ENCODE measurements around the gene SH3TC1. TPM values are rescaled to one million over a fixed set of nuclear protein-coding genes. Genes with fewer than 3 reads are reported as not detected.

SH3TC1 gene
- polyA plus RNA-seq, 3 donors, result 36.9 to 85.7 (median 41.9) TPM

DNA sequence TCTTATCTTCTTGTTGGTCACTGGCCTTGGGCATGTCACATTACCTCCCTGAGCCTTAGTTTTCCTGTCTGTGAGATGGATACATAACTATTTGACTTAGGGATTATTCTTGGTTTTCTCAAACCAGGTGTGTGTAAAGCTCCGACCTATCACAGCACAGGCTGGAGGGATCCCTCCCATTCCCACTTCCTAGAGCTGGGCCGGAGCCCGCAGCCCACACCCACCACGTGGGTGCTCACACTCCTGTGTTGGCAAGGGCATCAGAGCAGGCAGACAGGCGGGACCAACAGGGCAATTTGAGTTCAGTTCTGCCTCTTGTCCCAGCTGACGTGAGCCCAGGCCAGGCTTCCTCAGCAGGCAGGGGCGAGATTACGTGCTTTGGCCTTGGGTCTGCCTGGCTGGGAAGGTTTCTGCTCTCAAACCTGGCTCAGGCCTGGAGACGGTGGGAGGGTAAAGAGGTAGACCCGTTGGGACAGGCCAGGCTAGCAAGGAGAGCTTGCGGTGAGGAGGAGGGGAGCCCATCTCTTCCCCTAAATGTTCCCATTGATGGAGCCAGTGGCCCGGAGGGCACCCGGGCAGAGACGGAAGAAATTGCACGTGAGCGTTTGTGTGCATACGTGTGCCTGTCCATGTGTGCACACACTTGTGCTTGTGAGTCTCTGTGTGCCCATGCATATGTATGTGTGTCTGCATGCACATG lies 734 bp upstream of the SH3TC1 start:
- peaks cover 4 to 9% (median 4%) of the 10 kb centered on the region in 3 donors for H3K27me3 Mint-ChIP-seq (ENCODE audit: low read depth in 3 of 3)
- H2AFZ ChIP-seq (ENCODE audit: insufficient read depth, low read depth, low read length, poor library complexity, severe bottlenecking), result peak overlapping the region; percentile 26
- peaks cover 14 to 16% of the 10 kb centered on the region in 2 donors for H3K36me3 Mint-ChIP-seq
- no peak for TF ChIP-seq CTCF (IDR thresholded peaks at IDR 0.05)
- H3K4me1 ChIP-seq (ENCODE audit: control insufficient read depth in 1 of 2, insufficient read depth in 2 of 2, low read length in 2 of 2), result peaks cover 57 to 70% of the 10 kb centered on the region in 2 donors
- no peaks in the 10 kb centered on the region for H3K27me3 ChIP-seq (ENCODE audit: control insufficient read depth in 2 of 2, insufficient read depth in 2 of 2, low read length in 2 of 2)
- peak overlapping the region; percentile 95 to 96 for H3K4me3 Mint-ChIP-seq
- peaks cover 31% of the 10 kb centered on the region for H4K20me1 ChIP-seq (ENCODE audit: insufficient read depth, low read length)
- H3K9ac ChIP-seq (ENCODE audit: insufficient read depth, low read length, poor library complexity, severe bottlenecking), result peak overlapping the region; percentile 96
- H3K27ac Mint-ChIP-seq, result peak overlapping the region; percentile 92 to 99 (median 97)
- peak overlapping the region; percentile 93 for H3K4me2 ChIP-seq (replicated peaks; ENCODE audit: extremely low read depth, low read length, poor library complexity, severe bottlenecking)
- no peaks in the 10 kb centered on the region for H3K9me3 ChIP-seq (replicated peaks in 1 of 2; ENCODE audit: control insufficient read depth in 1 of 2, insufficient read depth in 1 of 2, low read length in 2 of 2)
- peak overlapping the region; percentile 96 to 97 for H3K27ac ChIP-seq (ENCODE audit: low read depth in 1 of 2, low read length in 2 of 2)
- intact Hi-C loops (cut with micrococcal nuclease), result loop anchor here in 1 of 2 donors (5.0 kb wide), 1 partner anchor 41 kb away; the partner anchor contains the start of gene ABLIM2
- peaks cover 0 to 1% of the 10 kb centered on the region in 2 donors for H3K36me3 ChIP-seq (replicated peaks in 1 of 2; ENCODE audit: control insufficient read depth in 1 of 2, insufficient read depth in 2 of 2, low read length in 2 of 2)
- H3K4me3 ChIP-seq (replicated peaks in 1 of 3; ENCODE audit: low read depth in 2 of 3, low read length in 3 of 3), result peak overlapping the region in 1 of 3 experiments; percentile 94
- H3K4me1 Mint-ChIP-seq, result peaks cover 50% of the 10 kb centered on the region
- 12% methylated on average over 12 of the region's 17 CpGs for whole genome bisulfite sequencing (ENCODE audit: insufficient coverage)
- H3K9me3 Mint-ChIP-seq, result peaks cover 0 to 4% (median 0%) of the 10 kb centered on the region in 7 donors
- peaks cover 42% of the 10 kb centered on the region for H3K79me2 ChIP-seq (ENCODE audit: insufficient read depth, low read length)
- DNase-seq, result peak in 2 of 3 donors; percentile 22 to 37

DNA sequence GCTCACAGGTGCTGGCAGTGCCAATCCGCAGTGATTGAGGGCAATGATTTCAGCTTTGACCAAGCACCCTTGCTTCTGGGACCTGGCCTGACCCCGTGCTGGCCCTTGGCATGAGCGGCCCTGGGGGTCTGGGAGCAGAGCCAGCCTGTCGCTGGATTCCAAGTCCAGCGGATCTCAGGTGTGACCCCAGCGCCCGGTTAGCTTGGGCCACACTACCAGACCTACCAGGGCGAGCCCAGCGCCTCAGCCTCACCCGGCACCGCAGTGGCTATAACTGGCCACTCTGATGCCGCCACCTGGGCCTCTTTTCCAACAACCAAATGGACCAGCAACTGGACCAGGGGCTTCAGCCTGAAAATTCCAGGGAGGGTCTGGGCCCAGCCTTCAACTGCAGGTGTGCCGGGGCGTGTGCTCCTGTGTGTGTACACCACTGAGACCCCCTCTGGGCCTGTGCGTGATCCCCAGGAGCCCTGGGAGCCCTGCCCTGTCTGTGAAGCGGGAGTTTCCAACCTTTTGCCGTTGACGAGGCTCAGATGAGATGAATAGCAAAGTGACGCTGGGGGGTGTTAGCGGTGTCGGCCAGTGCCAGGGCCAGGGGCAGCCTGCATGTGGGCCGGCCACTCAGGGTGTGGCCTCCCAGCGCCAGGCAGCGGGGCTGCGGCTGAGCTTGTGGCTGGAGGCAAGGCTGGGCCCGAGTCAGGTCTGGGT lies 658 bp downstream of the SH3TC1 start:
- H3K27me3 ChIP-seq (ENCODE audit: control insufficient read depth in 2 of 2, insufficient read depth in 2 of 2, low read length in 2 of 2), result no peaks in the 10 kb centered on the region
- H3K9me3 ChIP-seq (replicated peaks in 1 of 2; ENCODE audit: control insufficient read depth in 1 of 2, insufficient read depth in 1 of 2, low read length in 2 of 2), result no peaks in the 10 kb centered on the region
- peak overlapping the region; percentile 96 to 97 for H3K27ac ChIP-seq (ENCODE audit: low read depth in 1 of 2, low read length in 2 of 2)
- Mint-ChIP-seq H3K27me3 (ENCODE audit: low read depth in 3 of 3) (peaks cover 4 to 8% (median 4%) of the 10 kb centered on the region in 3 donors), H3K9me3 (peaks cover 0 to 4% (median 0%) of the 10 kb centered on the region in 7 donors), H3K36me3 (peaks cover 24 to 30% of the 10 kb centered on the region in 2 donors), H3K4me3 (peak overlapping the region; percentile 95 to 96), H3K27ac (peak overlapping the region; percentile 95 to 99 (median 97)), H3K4me1 (peaks cover 62% of the 10 kb centered on the region)
- 5% methylated on average over 26 of the region's 26 CpGs for WGBS (ENCODE audit: insufficient coverage)
- intact Hi-C loops (cut with micrococcal nuclease), result loop anchor here (1.0 to 5.0 kb wide), 2 partner anchors 8 to 42 kb away; partner anchors contain the start of gene ABLIM2 (in 1 of the 2)
- H3K79me2 ChIP-seq (ENCODE audit: insufficient read depth, low read length), result peaks cover 56% of the 10 kb centered on the region
- peak overlapping the region; percentile 96 for H3K9ac ChIP-seq (ENCODE audit: insufficient read depth, low read length, poor library complexity, severe bottlenecking)
- H3K4me2 ChIP-seq (replicated peaks; ENCODE audit: extremely low read depth, low read length, poor library complexity, severe bottlenecking), result peak overlapping the region; percentile 93
- TF ChIP-seq CTCF (IDR thresholded peaks at IDR 0.05), result no peak
- H3K4me1 ChIP-seq (ENCODE audit: control insufficient read depth in 1 of 2, insufficient read depth in 2 of 2, low read length in 2 of 2), result peaks cover 71 to 84% of the 10 kb centered on the region in 2 donors
- peaks cover 45% of the 10 kb centered on the region for H4K20me1 ChIP-seq (ENCODE audit: insufficient read depth, low read length)
- DNase-seq, result peak in 2 of 3 donors; percentile 59 to 73
- H3K36me3 ChIP-seq (replicated peaks in 1 of 2; ENCODE audit: control insufficient read depth in 1 of 2, insufficient read depth in 2 of 2, low read length in 2 of 2), result peaks cover 0 to 15% of the 10 kb centered on the region in 2 donors
- H2AFZ ChIP-seq (ENCODE audit: insufficient read depth, low read depth, low read length, poor library complexity, severe bottlenecking), result no peak overlapping the region
- H3K4me3 ChIP-seq (replicated peaks in 1 of 3; ENCODE audit: low read depth in 2 of 3, low read length in 3 of 3), result peak overlapping the region; percentile 56 to 94 (median 89)

Data from CD14-positive monocyte (primary cell).